Measurements from ENCODE around the gene TFAM.

The TFAM gene

GRCh38 chr10:58348571-58349033 lies 36.6 kb upstream of the TFAM start:
- Histone ChIP-seq H3K9ac (ENCODE audit: low read length) (no peak overlapping the region), H4K8ac (ENCODE audit: low read depth, low read length) (no peak overlapping the region), H3K27ac (ENCODE audit: low read depth, low read length) (no peak overlapping the region), H3K4ac (ENCODE audit: low read depth, low read length) (no peak overlapping the region), H2BK120ac (ENCODE audit: low read depth, low read length) (no peak overlapping the region), H3K79me1 (ENCODE audit: low read length) (peaks cover 15% of the 10 kb centered on the region), H4K5ac (ENCODE audit: low read length) (no peak overlapping the region), H3K4me2 (ENCODE audit: low read length) (no peak overlapping the region), H2AK5ac (ENCODE audit: low read length) (no peak overlapping the region), H3K18ac (ENCODE audit: low read length) (no peak overlapping the region), H3K56ac (ENCODE audit: low read length) (no peak overlapping the region), H3K4me1 (ENCODE audit: control insufficient read depth, low read depth, low read length) (peaks cover 2% of the 10 kb centered on the region), H3K79me2 (ENCODE audit: control insufficient read depth, insufficient read depth, low read length) (peaks cover 16% of the 10 kb centered on the region), H3K23ac (ENCODE audit: low read length) (no peak overlapping the region), H2BK15ac (replicated peaks; ENCODE audit: low read depth) (no peak overlapping the region), H3K4me3 (ENCODE audit: low read length) (no peak overlapping the region), H2BK5ac (ENCODE audit: low read length) (no peak overlapping the region), H3K36me3 (ENCODE audit: control insufficient read depth, insufficient read depth, low read length) (no peaks in the 10 kb centered on the region), H3K27me3 (ENCODE audit: insufficient read depth, low read length, poor library complexity) (no peaks in the 10 kb centered on the region)
- DNase-seq, result peak; percentile 4
- no CpG with 5 or more reads among the region's 2 CpGs for WGBS (ENCODE audit: extremely low coverage, insufficient coverage, low lambda C conversion rate)

GRCh38 chr10:58350023-58350422 lies 35.2 kb upstream of the TFAM start:
- Histone ChIP-seq H3K79me2 (ENCODE audit: control insufficient read depth, insufficient read depth, low read length) (peaks cover 13% of the 10 kb centered on the region), H3K9ac (ENCODE audit: low read length) (no peak overlapping the region), H3K4me2 (ENCODE audit: low read length) (no peak overlapping the region), H3K27me3 (ENCODE audit: insufficient read depth, low read length, poor library complexity) (no peaks in the 10 kb centered on the region), H2BK5ac (ENCODE audit: low read length) (no peak overlapping the region), H4K8ac (ENCODE audit: low read depth, low read length) (no peak overlapping the region), H2BK15ac (replicated peaks; ENCODE audit: low read depth) (no peak overlapping the region), H3K79me1 (ENCODE audit: low read length) (peaks cover 15% of the 10 kb centered on the region), H4K5ac (ENCODE audit: low read length) (no peak overlapping the region), H3K4ac (ENCODE audit: low read depth, low read length) (no peak overlapping the region), H2BK120ac (ENCODE audit: low read depth, low read length) (no peak overlapping the region), H3K18ac (ENCODE audit: low read length) (no peak overlapping the region), H3K36me3 (ENCODE audit: control insufficient read depth, insufficient read depth, low read length) (no peaks in the 10 kb centered on the region), H3K4me1 (ENCODE audit: control insufficient read depth, low read depth, low read length) (peaks cover 2% of the 10 kb centered on the region), H3K27ac (ENCODE audit: low read depth, low read length) (no peak overlapping the region), H3K23ac (ENCODE audit: low read length) (no peak overlapping the region), H3K56ac (ENCODE audit: low read length) (no peak overlapping the region), H3K4me3 (ENCODE audit: low read length) (no peak overlapping the region), H2AK5ac (ENCODE audit: low read length) (no peak overlapping the region)
- no peak for DNase-seq
- WGBS (ENCODE audit: extremely low coverage, insufficient coverage, low lambda C conversion rate), result no CpG with 5 or more reads among the region's 2 CpGs

DNA sequence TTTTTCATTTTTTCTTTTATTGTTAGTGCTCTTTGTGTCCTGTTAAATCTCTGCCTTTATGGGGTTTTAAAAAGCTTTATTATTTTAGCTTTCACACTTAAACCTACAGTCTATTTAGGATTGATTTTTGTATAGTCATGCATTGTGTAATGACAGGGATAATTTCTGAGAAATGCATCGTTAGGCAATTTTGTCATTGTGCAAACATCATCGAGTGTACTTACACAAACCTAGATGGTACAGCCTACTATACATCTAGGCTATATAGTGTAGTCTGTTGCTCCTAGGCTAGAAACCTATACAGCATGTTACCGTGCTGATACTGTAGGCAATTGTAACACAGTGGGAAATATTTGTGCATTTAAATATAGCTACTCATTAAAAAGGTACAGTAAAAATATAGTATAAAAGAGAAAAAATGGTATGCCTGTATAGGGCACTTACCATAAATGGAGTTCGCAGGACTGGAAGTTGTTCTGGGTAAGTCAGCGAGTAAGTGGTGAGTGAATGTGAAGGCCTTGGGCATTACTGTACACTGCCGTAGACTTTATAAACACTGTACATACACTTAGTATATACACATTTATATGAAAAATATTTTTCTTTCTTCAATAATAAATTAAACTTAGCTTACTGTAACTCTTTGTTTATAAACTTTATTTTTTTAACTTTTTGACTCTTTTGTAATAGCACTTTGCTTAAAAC lies 34.4 kb upstream of the TFAM start:
- H2BK15ac ChIP-seq (replicated peaks; ENCODE audit: low read depth), result no peak overlapping the region
- no peak overlapping the region for H3K18ac ChIP-seq (ENCODE audit: low read length)
- no peak overlapping the region for H3K27ac ChIP-seq (ENCODE audit: low read depth, low read length)
- H3K4ac ChIP-seq (ENCODE audit: low read depth, low read length), result no peak overlapping the region
- no peaks in the 10 kb centered on the region for H3K36me3 ChIP-seq (ENCODE audit: control insufficient read depth, insufficient read depth, low read length)
- no peak overlapping the region for H3K4me3 ChIP-seq (ENCODE audit: low read length)
- H3K79me1 ChIP-seq (ENCODE audit: low read length), result peaks cover 13% of the 10 kb centered on the region
- no peaks in the 10 kb centered on the region for H3K27me3 ChIP-seq (ENCODE audit: insufficient read depth, low read length, poor library complexity)
- no peak overlapping the region for H3K56ac ChIP-seq (ENCODE audit: low read length)
- peaks cover 2% of the 10 kb centered on the region for H3K4me1 ChIP-seq (ENCODE audit: control insufficient read depth, low read depth, low read length)
- H2BK120ac ChIP-seq (ENCODE audit: low read depth, low read length), result no peak overlapping the region
- no peak overlapping the region for H2AK5ac ChIP-seq (ENCODE audit: low read length)
- no peak overlapping the region for H3K9ac ChIP-seq (ENCODE audit: low read length)
- no peak overlapping the region for H2BK5ac ChIP-seq (ENCODE audit: low read length)
- no peak overlapping the region for H3K23ac ChIP-seq (ENCODE audit: low read length)
- no peak overlapping the region for H4K5ac ChIP-seq (ENCODE audit: low read length)
- DNase-seq, result no peak
- no peak overlapping the region for H3K4me2 ChIP-seq (ENCODE audit: low read length)
- H3K79me2 ChIP-seq (ENCODE audit: control insufficient read depth, insufficient read depth, low read length), result peaks cover 13% of the 10 kb centered on the region
- H4K8ac ChIP-seq (ENCODE audit: low read depth, low read length), result no peak overlapping the region
- WGBS (ENCODE audit: extremely low coverage, insufficient coverage, low lambda C conversion rate), result no CpG with 5 or more reads among the region's 6 CpGs

GRCh38 chr10:58351616-58352578 lies 33.3 kb upstream of the TFAM start:
- no peak overlapping the region for H3K9ac ChIP-seq (ENCODE audit: low read length)
- no peak overlapping the region for H3K27ac ChIP-seq (ENCODE audit: low read depth, low read length)
- H3K23ac ChIP-seq (ENCODE audit: low read length), result no peak overlapping the region
- H3K4me3 ChIP-seq (ENCODE audit: low read length), result no peak overlapping the region
- no peaks in the 10 kb centered on the region for H3K27me3 ChIP-seq (ENCODE audit: insufficient read depth, low read length, poor library complexity)
- H4K8ac ChIP-seq (ENCODE audit: low read depth, low read length), result no peak overlapping the region
- H3K79me1 ChIP-seq (ENCODE audit: low read length), result peaks cover 14% of the 10 kb centered on the region
- no peak overlapping the region for H3K56ac ChIP-seq (ENCODE audit: low read length)
- H2BK120ac ChIP-seq (ENCODE audit: low read depth, low read length), result no peak overlapping the region
- no peak overlapping the region for H3K18ac ChIP-seq (ENCODE audit: low read length)
- no peaks in the 10 kb centered on the region for H3K36me3 ChIP-seq (ENCODE audit: control insufficient read depth, insufficient read depth, low read length)
- H3K4ac ChIP-seq (ENCODE audit: low read depth, low read length), result no peak overlapping the region
- DNase-seq, result no peak
- no peak overlapping the region for H2AK5ac ChIP-seq (ENCODE audit: low read length)
- peaks cover 10% of the 10 kb centered on the region for H3K79me2 ChIP-seq (ENCODE audit: control insufficient read depth, insufficient read depth, low read length)
- H4K5ac ChIP-seq (ENCODE audit: low read length), result no peak overlapping the region
- WGBS (ENCODE audit: extremely low coverage, insufficient coverage, low lambda C conversion rate), result no CpG with 5 or more reads among the region's 7 CpGs
- H2BK15ac ChIP-seq (replicated peaks; ENCODE audit: low read depth), result no peak overlapping the region
- peaks cover 2% of the 10 kb centered on the region for H3K4me1 ChIP-seq (ENCODE audit: control insufficient read depth, low read depth, low read length)
- no peak overlapping the region for H2BK5ac ChIP-seq (ENCODE audit: low read length)
- no peak overlapping the region for H3K4me2 ChIP-seq (ENCODE audit: low read length)

- H3K23ac ChIP-seq (ENCODE audit: low read length), result no peak overlapping the region
- no peak overlapping the region for H3K56ac ChIP-seq (ENCODE audit: low read length)
- no peak overlapping the region for H2AK5ac ChIP-seq (ENCODE audit: low read length)
- H3K4me1 ChIP-seq (ENCODE audit: control insufficient read depth, low read depth, low read length), result peaks cover 2% of the 10 kb centered on the region
- H3K79me2 ChIP-seq (ENCODE audit: control insufficient read depth, insufficient read depth, low read length), result peaks cover 8% of the 10 kb centered on the region
- H3K4me2 ChIP-seq (ENCODE audit: low read length), result no peak overlapping the region
- no peak overlapping the region for H2BK15ac ChIP-seq (replicated peaks; ENCODE audit: low read depth)
- H3K4me3 ChIP-seq (ENCODE audit: low read length), result no peak overlapping the region
- H3K36me3 ChIP-seq (ENCODE audit: control insufficient read depth, insufficient read depth, low read length), result no peaks in the 10 kb centered on the region
- no peak for DNase-seq
- H3K79me1 ChIP-seq (ENCODE audit: low read length), result peaks cover 14% of the 10 kb centered on the region
- no CpG with 5 or more reads among the region's 2 CpGs for WGBS (ENCODE audit: extremely low coverage, insufficient coverage, low lambda C conversion rate)
- H3K27ac ChIP-seq (ENCODE audit: low read depth, low read length), result no peak overlapping the region
- no peak overlapping the region for H3K18ac ChIP-seq (ENCODE audit: low read length)
- no peak overlapping the region for H3K9ac ChIP-seq (ENCODE audit: low read length)
- no peak overlapping the region for H3K4ac ChIP-seq (ENCODE audit: low read depth, low read length)
- no peak overlapping the region for H2BK120ac ChIP-seq (ENCODE audit: low read depth, low read length)
- no peak overlapping the region for H4K5ac ChIP-seq (ENCODE audit: low read length)
- H4K8ac ChIP-seq (ENCODE audit: low read depth, low read length), result no peak overlapping the region
- H2BK5ac ChIP-seq (ENCODE audit: low read length), result no peak overlapping the region
- H3K27me3 ChIP-seq (ENCODE audit: insufficient read depth, low read length, poor library complexity), result no peaks in the 10 kb centered on the region
These were observed 32.1 kb upstream of the TFAM start for GRCh38 chr10:58352956-58353610.

Data from mesendoderm (in vitro differentiated cells).